GM12872 (cell line): ENCODE data around the gene RBM20.

Experiments used
- CTCF ChIP-seq: IDR thresholded peaks from 3 replicates; pipeline ENCODE4 v1.5.1; 2011; ENCODE audit warnings: low read depth, mild to moderate bottlenecking, low read length, moderate library complexity; ENCODE audit not compliant: insufficient read depth

RBM20 gene

GRCh38 chr10:110656612-110657011 lies 12.5 kb downstream of the RBM20 start:
- no peak for TF ChIP-seq CTCF

GRCh38 chr10:110657973-110658691 lies 14.0 kb downstream of the RBM20 start:
- TF ChIP-seq CTCF = no peak

- no peak for TF ChIP-seq CTCF
These were observed 15.4 kb downstream of the RBM20 start for GRCh38 chr10:110659558-110659957.

GRCh38 chr10:110661292-110661691 lies 17.2 kb downstream of the RBM20 start:
- no peak for TF ChIP-seq CTCF

- TF ChIP-seq CTCF = no peak
These were observed 20.6 kb downstream of the RBM20 start for GRCh38 chr10:110664483-110665420.

GRCh38 chr10:110666673-110667072 lies 22.5 kb downstream of the RBM20 start:
- no peak for TF ChIP-seq CTCF

- TF ChIP-seq CTCF = no peak
These were observed 23.6 kb downstream of the RBM20 start for GRCh38 chr10:110667620-110668343.
